ENCODE data around the gene DNAJC12. TPM values are rescaled to one million over a fixed set of nuclear protein-coding genes. Genes with fewer than 3 reads are reported as not detected.
"Not testable (repeated sequence)": the region's sequence is repeated elsewhere in the genome, so short reads cannot be mapped to it uniquely, and the experiment has no call there.

Gene DNAJC12
- total RNA-seq, 6 experiments from 2014 or later: 0.20 to 0.47 (median 0.33) TPM; not detected in 1

DNA sequence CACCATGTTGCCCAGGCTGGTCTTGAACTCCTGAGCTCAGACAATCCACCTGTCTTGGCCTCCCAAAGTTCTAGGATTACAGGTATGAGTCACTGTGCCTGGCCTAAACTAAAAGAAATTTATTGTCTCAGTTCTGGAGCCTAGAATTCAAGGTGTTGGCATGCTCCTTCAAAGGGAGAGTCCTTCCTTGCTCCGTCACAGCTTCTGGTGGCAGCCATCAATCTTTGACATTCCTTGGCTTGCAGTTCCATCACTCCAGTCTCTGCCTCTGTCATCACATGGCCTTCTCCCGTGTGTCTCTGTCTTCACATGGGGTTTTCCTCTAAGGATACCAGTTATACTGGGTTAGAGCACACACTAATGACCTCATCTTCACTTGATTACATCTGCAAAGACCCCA is 55.5 kb downstream of the DNAJC12 start:
- Mint-ChIP-seq H3K4me3 (no peak overlapping the region), H3K9me3 (no peaks in the 10 kb centered on the region), H3K36me3 (ENCODE audit: low read depth) (no peaks in the 10 kb centered on the region), H3K27ac (no peak overlapping the region), H3K4me1 (ENCODE audit: low read depth) (peaks cover 6% of the 10 kb centered on the region; the same call in 1 of the 2 replicates), H3K27me3 (ENCODE audit: insufficient read depth) (peaks cover 9% of the 10 kb centered on the region)
- TF ChIP-seq, protein P1, sequence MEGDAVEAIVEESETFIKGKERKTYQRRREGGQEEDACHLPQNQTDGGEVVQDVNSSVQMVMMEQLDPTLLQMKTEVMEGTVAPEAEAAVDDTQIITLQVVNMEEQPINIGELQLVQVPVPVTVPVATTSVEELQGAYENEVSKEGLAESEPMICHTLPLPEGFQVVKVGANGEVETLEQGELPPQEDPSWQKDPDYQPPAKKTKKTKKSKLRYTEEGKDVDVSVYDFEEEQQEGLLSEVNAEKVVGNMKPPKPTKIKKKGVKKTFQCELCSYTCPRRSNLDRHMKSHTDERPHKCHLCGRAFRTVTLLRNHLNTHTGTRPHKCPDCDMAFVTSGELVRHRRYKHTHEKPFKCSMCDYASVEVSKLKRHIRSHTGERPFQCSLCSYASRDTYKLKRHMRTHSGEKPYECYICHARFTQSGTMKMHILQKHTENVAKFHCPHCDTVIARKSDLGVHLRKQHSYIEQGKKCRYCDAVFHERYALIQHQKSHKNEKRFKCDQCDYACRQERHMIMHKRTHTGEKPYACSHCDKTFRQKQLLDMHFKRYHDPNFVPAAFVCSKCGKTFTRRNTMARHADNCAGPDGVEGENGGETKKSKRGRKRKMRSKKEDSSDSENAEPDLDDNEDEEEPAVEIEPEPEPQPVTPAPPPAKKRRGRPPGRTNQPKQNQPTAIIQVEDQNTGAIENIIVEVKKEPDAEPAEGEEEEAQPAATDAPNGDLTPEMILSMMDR (IDR thresholded peaks at IDR 0.05): no peak
- no peak for DNase-seq

GRCh38 chr10:67780759-67781538 is 57.0 kb downstream of the DNAJC12 start:
- H3K4me1 Mint-ChIP-seq (ENCODE audit: low read depth): peaks cover 6% of the 10 kb centered on the region; the same call in 1 of the 2 replicates
- TF ChIP-seq, protein P1 (IDR thresholded peaks at IDR 0.05): no peak
- no peaks in the 10 kb centered on the region for H3K9me3 Mint-ChIP-seq
- H3K36me3 Mint-ChIP-seq (ENCODE audit: low read depth): no peaks in the 10 kb centered on the region
- no peak overlapping the region for H3K27ac Mint-ChIP-seq
- DNase-seq: no peak
- peaks cover 9% of the 10 kb centered on the region for H3K27me3 Mint-ChIP-seq (ENCODE audit: insufficient read depth)
- no peak overlapping the region for H3K4me3 Mint-ChIP-seq

- H3K9me3 Mint-ChIP-seq; H3K27me3 Mint-ChIP-seq (ENCODE audit: insufficient read depth); H3K4me1 Mint-ChIP-seq (ENCODE audit: low read depth); H3K36me3 Mint-ChIP-seq (ENCODE audit: low read depth); H3K27ac Mint-ChIP-seq; H3K4me3 Mint-ChIP-seq; DNase-seq: not testable (repeated sequence)
- TF ChIP-seq, protein P1 (IDR thresholded peaks at IDR 0.05): peak; percentile 8
These were observed 57.8 kb downstream of the DNAJC12 start for GRCh38 chr10:67780204-67780621.

DNA sequence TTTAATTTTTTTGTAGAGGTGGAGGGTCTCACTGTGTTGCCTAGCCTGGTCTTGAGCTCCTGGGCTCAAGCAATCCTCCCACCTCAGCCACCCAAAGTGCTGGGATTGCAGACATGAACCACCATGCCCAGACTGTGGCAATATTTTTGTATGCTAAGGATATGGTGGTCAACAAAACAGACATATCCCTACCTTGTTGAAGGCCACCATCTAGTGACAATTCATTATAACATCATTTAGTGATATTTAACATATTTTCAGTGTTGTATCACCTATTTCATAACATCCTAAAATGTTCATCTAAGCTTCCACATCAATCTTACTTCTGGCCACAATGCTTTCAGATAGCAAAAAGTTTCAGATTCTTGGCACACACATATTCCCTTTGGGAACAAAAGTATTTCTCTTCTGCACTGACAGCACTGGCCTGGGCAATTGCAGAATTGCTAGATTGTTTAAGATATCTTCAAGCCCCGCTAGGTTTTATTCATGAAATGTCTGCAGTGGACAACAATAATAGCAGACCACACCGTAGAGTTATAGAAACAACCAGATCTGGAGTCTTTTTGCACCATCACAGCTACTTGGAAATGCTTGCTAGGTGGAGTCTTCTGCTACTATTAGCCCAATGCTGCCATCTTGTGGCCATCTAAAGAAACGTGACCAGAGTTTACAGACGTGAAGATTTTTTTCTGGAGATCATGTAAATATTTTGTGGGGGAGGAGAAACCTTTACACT is 58.4 kb downstream of the DNAJC12 start:
- Mint-ChIP-seq H3K4me1 (ENCODE audit: low read depth) (peaks cover 6% of the 10 kb centered on the region; the same call in 1 of the 2 replicates), H3K27ac (no peak overlapping the region)
- peak; percentile 72 for DNase-seq

DNA sequence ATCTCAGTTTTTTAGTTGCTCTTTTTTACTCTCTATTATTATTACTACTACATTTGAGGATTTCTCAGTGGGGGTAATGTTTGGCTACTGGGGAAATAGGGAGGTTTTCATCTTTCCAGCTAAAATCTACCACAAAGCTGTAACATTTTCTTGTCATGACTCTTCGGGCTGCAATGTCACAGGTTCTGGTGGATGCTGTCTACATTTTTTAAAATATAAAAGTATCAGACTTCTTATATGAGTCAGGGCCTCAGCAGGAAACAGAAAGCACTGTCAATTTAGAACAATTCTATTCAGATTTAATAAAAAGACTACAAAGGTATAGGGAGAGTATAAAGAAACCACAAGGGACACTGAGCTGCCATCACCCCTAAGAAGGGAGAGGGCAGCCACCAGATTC is 61.6 kb downstream of the DNAJC12 start:
- TF ChIP-seq, protein P1 (IDR thresholded peaks at IDR 0.05): no peak
- Mint-ChIP-seq H3K27ac (no peak overlapping the region), H3K27me3 (ENCODE audit: insufficient read depth) (peaks cover 10% of the 10 kb centered on the region; the same call in 1 of the 2 replicates), H3K9me3 (no peaks in the 10 kb centered on the region), H3K4me3 (no peak overlapping the region), H3K4me1 (ENCODE audit: low read depth) (peaks cover 13% of the 10 kb centered on the region), H3K36me3 (ENCODE audit: low read depth) (no peaks in the 10 kb centered on the region)
- no peak for DNase-seq

More for the DNA sequence above, 58.4 kb downstream of the DNAJC12 start:
- TF ChIP-seq, protein P1 (IDR thresholded peaks at IDR 0.05): peak; percentile 93
- Mint-ChIP-seq H3K36me3 (ENCODE audit: low read depth) (no peaks in the 10 kb centered on the region), H3K27me3 (ENCODE audit: insufficient read depth) (peaks cover 9% of the 10 kb centered on the region), H3K4me3 (no peak overlapping the region), H3K9me3 (no peaks in the 10 kb centered on the region)
